Cardiac muscle cell (in vitro differentiated cells and primary cell): ENCODE results near the gene SEC24B. TPM values are rescaled to one million over a fixed set of nuclear protein-coding genes. Genes with fewer than 3 reads are reported as not detected.
"Not testable (repeated sequence)": the region's sequence is repeated elsewhere in the genome, so short reads cannot be mapped to it uniquely, and the experiment has no call there.

Experiments
- DNase-seq, 2 donors: peaks; one replicate each; pipeline versions ENCODE4 v3.0.0 to v3.0.0-alpha.2; 2010 to 2017; ENCODE audit warnings: low read depth in 1 of 2, low spot score in 1 of 2
- H3K27ac ChIP-seq: fragments of 200-600 bp; sonication (generic); 2 replicates; pipeline ENCODE4 v1.5.1; 2016
- H3K27me3 ChIP-seq: fragments of 200-600 bp; sonication (generic); 2 replicates; pipeline ENCODE4 v1.6.0; 2016; ENCODE audit warnings: control low read depth
- H3K36me3 ChIP-seq: fragments of 200-600 bp; sonication (generic); 2 replicates; pipeline ENCODE4 v1.5.1; 2016; ENCODE audit warnings: control low read depth
- H3K4me1 ChIP-seq: fragments of 200-600 bp; sonication (generic); 2 replicates; pipeline ENCODE4 v1.8.1; 2017; ENCODE audit warnings: low read depth, mild to moderate bottlenecking, mixed run types
- H3K4me3 ChIP-seq: fragments of 200-600 bp; sonication (generic); 2 replicates; pipeline ENCODE4 v1.5.1; 2016; ENCODE audit warnings: mild to moderate bottlenecking
- H3K9me3 ChIP-seq: fragments of 200-600 bp; sonication (generic); 2 replicates; pipeline ENCODE4 v1.5.1; 2017; ENCODE audit warnings: low read depth, mild to moderate bottlenecking, control low read depth
- CTCF ChIP-seq: IDR thresholded peaks from 2 replicates; pipeline ENCODE4 v1.5.1; 2012; ENCODE audit warnings: low read depth, mild to moderate bottlenecking, low read length
- polyA plus RNA-seq: library from polyadenylated mRNA; unstranded; fragments of >200 nt; fragmentation: Nextera tagmentation; extraction: Ambion mirVana; gene quantifications from 2 replicates; pipeline ENCODE4 v1.2.1, GENCODE V29; 2016
- total RNA-seq: library from RNA; depleted of rRNA; stranded (reverse); fragments of >200 nt; gene quantifications from 2 replicates; pipeline ENCODE4 v1.2.3, GENCODE V29; 2016

SEC24B gene
- total and polyA plus RNA-seq, 2 experiments from 2014 or later, result 25.4 to 31.4 TPM

GRCh38 chr4:109547394-109547793 lies 113.8 kb downstream of the SEC24B start:
- H3K27ac ChIP-seq, result no peak overlapping the region
- no peaks in the 10 kb centered on the region for H3K27me3 ChIP-seq
- TF ChIP-seq CTCF, result no peak
- no peaks in the 10 kb centered on the region for H3K9me3 ChIP-seq
- no peaks in the 10 kb centered on the region for H3K36me3 ChIP-seq
- no peak overlapping the region for H3K4me3 ChIP-seq
- no peak for DNase-seq
- H3K4me1 ChIP-seq, result no peaks in the 10 kb centered on the region

DNA sequence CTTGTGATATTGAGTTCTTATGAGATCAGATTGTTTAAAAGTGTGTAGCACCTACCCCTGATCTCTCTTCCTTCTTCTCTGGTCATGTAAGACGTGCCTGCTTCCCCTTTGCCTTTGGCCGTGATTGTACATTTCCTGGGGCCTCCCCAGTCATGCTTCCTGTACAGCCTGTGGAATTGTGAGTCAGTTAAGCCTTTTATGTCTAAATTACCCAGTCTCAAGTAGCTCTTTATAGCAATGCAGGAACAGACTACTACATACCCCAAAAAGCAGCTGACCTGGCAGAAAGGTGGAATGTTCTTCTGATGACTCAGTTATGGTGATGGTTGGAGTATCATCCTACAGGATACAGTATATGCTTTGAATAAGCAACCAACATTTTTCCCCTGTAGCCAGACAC lies 115.0 kb downstream of the SEC24B start:
- no peak for TF ChIP-seq CTCF
- no peaks in the 10 kb centered on the region for H3K4me1 ChIP-seq
- DNase-seq, result peak in 1 of 2 donors; percentile 72
- no peaks in the 10 kb centered on the region for H3K36me3 ChIP-seq
- no peaks in the 10 kb centered on the region for H3K9me3 ChIP-seq
- no peak overlapping the region for H3K4me3 ChIP-seq
- no peaks in the 10 kb centered on the region for H3K27me3 ChIP-seq
- H3K27ac ChIP-seq, result no peak overlapping the region

GRCh38 chr4:109552237-109552636 lies 118.6 kb downstream of the SEC24B start:
- Histone ChIP-seq H3K27me3 (no peaks in the 10 kb centered on the region), H3K36me3 (no peaks in the 10 kb centered on the region), H3K4me1 (no peaks in the 10 kb centered on the region), H3K27ac (no peak overlapping the region), H3K4me3 (no peak overlapping the region), H3K9me3 (no peaks in the 10 kb centered on the region)
- no peak for DNase-seq
- no peak for TF ChIP-seq CTCF

DNA sequence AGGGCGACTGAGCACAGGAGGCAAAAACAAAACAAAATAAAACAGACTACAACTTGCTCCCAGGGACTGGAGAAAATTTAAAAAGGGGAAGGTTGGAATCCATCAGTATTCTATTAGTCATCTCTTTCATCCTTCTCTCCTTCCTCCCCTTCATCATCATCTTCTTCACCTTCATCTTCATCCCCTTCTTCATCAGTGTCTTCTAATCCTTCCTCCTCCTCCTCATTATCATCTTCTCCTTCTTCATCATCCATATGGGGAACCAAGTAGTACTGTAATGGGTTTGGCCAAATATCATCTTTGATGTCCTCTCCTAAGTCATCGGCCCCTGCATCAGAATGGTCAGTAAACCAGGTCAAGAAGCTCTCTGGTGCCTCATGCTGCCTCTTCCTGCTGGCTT lies 119.5 kb downstream of the SEC24B start:
- Histone ChIP-seq H3K9me3 (no peaks in the 10 kb centered on the region), H3K27me3 (no peaks in the 10 kb centered on the region), H3K4me3 (no peak overlapping the region), H3K36me3 (no peaks in the 10 kb centered on the region), H3K4me1 (no peaks in the 10 kb centered on the region), H3K27ac (no peak overlapping the region)
- TF ChIP-seq CTCF, result no peak
- DNase-seq, result no peak

DNA sequence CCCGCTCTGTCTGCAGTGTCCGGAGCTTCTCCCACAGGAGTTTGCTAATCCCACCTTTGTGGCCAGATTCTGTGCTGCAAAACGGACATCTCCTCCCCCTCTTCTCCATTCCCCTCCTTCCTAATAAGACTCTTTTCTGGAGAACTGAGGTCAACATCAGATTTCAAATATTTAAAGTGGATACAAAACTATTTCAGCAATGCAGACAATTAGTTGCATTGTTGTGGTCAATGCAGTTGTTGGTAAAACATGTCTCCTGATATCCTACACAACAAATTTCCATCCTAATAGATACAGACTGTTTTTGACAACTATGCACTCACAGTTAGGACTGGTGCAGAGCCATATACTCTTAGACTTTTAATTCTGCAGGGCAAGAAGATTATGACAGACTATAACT lies 121.4 kb downstream of the SEC24B start:
- Histone ChIP-seq H3K4me3 (no peak overlapping the region), H3K4me1 (no peaks in the 10 kb centered on the region), H3K36me3 (no peaks in the 10 kb centered on the region), H3K9me3 (no peaks in the 10 kb centered on the region), H3K27me3 (peaks cover 12% of the 10 kb centered on the region), H3K27ac (no peak overlapping the region)
- no peak for TF ChIP-seq CTCF
- DNase-seq, result no peak

DNA sequence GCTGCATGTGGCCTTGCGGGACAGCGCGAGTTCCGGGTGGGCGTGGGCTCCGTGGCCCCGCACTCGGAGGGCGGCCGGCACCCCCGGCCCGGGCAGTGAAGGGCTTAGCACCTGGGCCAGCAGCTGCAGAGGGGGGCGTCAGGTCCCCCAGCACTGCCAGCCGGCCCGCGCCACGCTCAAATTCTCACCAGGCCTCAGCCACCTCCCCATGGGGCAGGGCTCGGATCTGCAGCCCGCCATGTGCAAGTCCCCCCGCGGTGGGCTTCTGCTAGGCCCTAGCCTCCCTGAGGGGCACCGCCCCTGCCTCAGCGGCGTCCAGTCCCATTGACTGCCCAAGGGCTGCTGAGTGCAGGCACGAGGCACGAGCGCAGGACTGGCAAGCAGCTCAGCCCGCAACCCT lies 123.8 kb downstream of the SEC24B start:
- no peak for TF ChIP-seq CTCF
- peaks cover 3% of the 10 kb centered on the region for H3K4me1 ChIP-seq
- H3K27me3 ChIP-seq, result peaks cover 29% of the 10 kb centered on the region
- no peak overlapping the region for H3K27ac ChIP-seq
- no peak for DNase-seq
- H3K9me3 ChIP-seq, result no peaks in the 10 kb centered on the region
- H3K36me3 ChIP-seq, result no peaks in the 10 kb centered on the region
- H3K4me3 ChIP-seq, result no peak overlapping the region

DNA sequence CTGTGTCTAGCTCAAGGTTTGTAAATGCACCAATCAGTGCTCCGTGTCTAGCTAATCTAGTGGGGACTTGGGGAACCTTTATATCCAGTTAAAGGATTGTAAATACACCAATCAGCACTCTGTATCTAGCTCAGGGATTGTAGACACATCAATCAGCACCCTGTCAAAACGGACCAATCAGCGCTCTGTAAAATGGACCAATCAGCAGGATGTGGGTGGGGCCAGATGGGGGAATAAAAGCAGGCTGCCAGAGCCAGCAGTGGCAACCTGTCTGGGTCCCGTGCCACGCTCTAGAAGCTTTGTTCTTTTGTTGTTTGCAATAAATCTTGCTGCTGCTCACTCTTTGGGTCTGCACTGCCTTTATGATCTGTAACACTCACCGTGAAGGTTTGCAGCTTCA lies 124.5 kb downstream of the SEC24B start:
- H3K4me3 ChIP-seq, H3K27ac ChIP-seq, DNase-seq, H3K4me1 ChIP-seq, H3K36me3 ChIP-seq, H3K9me3 ChIP-seq: not testable (repeated sequence)
- peaks cover 29% of the 10 kb centered on the region for H3K27me3 ChIP-seq
